IPS-18c (cell line): Measurements from ENCODE around the gene PHLDA3.

Source experiments
- H3K4me3 ChIP-seq: 2 replicates; pipeline ENCODE4 v1.7.0; 2013; ENCODE audit warnings: low read depth, mild to moderate bottlenecking, low read length, moderate library complexity; ENCODE audit not compliant: insufficient read depth
- H3K9me3 ChIP-seq: one replicate; pipeline ENCODE4 v1.6.1; 2013; ENCODE audit warnings: mild to moderate bottlenecking, low read length, moderate library complexity; ENCODE audit not compliant: control insufficient read depth, insufficient read depth

Gene PHLDA3

DNA sequence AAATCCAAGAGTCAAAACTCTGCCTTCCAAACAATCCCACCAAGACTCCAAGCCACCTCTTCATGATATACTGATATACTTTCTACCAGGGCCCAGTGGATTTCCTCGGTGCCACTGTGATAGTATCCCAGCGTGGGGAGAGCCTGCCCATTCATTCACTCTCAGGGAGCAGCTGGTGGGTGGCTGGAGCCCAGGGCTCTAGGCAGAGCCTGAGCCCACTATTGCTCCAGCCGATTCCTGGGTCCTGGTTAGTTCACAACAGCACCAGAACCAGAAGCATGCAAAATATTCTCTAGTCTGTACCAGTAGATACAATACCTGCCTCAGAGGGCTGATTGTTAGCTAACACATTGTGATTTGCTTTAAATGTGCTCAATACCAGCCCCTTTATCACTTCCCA is 37.1 kb upstream of the PHLDA3 start:
- 0 out of 2 replicates have a peak overlapping the region, but pooled peaks have one; percentile 34 for H3K4me3 ChIP-seq

DNA sequence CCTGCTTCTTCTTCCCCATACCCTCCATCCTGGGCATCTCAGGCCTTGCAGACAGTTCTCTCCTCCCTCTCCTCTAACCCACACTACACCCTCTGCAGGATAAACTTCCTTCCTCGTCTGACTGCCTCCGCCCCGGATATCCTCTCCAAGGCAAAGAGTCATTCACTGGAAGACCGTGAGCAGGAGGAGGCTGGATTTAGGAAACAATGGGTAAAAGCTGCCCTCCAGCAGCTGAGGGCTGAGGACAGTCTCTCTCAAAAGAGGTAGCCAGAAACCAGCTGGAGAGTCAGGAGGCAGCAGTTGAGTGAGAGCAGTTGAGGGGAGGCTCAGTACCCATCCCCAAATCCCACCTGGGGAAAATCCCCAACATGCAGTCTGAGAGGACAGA is 36.5 kb upstream of the PHLDA3 start:
- H3K4me3 ChIP-seq, result no peak overlapping the region
- no peaks in the 10 kb centered on the region for H3K9me3 ChIP-seq

More for the DNA sequence above, 37.1 kb upstream of the PHLDA3 start:
- no peaks in the 10 kb centered on the region for H3K9me3 ChIP-seq

DNA sequence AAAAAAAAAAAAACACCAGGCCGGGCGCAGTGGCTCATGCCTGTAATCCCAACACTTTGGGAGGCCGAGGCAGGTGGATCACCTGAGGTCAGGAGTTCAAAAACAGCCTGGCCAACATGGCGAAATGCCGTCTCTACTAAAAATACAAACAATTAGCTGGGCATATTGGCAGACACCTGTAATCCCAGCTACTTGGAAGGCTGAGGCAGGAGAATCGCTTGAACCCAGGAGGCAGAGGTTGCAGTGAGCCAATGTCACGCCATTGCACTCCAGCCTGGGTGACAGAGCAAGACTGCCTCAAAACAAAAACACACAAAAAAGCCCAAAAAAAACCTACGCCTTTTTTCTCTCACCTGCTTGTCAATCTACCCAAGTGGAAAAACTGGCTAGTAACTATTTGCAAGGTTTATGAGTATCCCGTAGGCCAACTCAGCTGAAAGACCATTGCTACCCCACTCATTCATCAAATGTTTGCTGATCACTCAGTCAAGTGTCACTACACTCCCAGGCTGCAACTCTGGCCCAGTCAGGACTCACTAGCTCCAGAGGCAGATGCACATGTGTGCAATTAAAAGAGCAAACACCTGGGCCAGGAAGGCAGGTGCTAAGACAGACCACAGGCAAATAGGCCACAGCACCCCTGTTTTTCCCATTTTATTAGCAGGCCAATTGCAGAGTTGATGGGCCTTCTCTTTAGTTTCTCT is 36.0 kb upstream of the PHLDA3 start:
- Histone ChIP-seq H3K9me3 (no peaks in the 10 kb centered on the region), H3K4me3 (no peak overlapping the region)

DNA sequence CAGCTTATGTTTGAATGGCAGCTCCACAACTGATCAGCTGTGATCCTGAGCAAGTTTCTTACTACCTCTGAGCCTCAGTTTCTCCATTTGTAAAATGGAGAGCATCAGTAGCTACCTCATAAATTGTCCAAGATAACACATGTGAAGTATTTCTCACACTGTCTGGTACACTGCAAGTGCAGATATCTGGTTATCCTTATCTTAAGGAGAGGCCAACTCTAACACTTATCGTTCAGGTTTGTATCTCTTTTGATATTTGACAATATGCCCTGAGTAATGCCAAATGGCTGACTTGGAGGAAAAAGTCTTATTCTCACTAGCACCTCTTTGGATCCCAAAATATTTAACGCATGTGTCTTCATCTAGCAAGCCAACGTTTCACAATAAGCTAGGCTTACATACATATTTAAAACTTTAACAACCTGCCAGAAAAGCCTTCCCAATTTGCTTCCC is 35.2 kb upstream of the PHLDA3 start:
- H3K4me3 ChIP-seq, result no peak overlapping the region
- H3K9me3 ChIP-seq, result no peaks in the 10 kb centered on the region

DNA sequence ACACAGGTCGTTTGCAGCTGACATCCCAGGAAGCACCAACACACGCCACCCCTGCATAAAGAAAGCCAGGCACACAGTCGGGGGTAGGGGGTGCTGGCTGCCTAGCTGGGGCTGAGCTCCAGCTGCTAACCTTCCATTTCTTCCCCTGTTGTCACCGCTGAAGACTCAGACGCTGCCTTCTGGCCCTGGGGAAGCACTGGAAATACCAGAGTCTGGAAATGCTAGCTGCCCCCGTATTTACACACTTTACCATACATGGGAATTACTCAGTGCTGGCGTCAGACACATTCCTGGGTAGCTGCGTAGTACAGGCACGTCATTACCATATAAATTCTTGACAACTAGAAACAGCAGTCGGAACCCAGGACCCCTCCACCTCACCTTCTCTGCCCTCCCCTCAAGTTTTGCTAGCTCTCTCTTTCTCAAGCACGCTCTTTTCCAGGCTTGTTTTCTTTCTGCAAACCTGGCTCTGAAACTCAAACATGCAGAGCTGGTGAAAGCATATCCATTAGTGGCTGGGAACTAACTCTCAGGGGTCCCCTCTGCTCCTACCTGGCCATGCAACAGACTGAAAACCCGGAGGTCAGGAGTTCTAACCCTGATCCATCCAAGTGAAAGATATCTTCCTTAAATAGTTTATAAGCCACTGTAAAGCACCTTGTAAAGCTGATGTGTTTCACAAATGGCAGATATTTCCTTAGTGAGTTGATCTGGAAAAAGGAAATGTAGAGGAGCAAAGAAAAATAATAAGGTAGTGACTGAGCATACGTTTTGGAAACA is 34.6 kb upstream of the PHLDA3 start:
- Histone ChIP-seq H3K4me3 (no peak overlapping the region), H3K9me3 (no peaks in the 10 kb centered on the region)

DNA sequence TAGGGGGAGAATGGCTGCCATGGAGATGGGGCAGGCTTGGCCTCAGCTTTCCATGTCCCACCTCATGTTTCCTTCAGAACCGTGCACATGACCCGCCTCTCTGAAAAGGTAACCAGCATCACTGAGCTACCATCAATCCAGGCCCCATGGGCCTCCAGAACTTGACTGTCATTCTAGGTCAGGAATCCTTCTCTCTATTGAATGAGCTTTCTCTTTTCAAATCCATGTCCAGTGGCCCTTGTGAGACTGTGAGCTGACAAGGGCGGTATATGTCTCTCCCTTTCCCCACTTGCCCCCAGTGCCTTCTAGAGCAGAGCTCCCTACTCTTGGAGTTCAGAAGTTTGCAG is 33.5 kb upstream of the PHLDA3 start:
- no peak overlapping the region for H3K4me3 ChIP-seq
- H3K9me3 ChIP-seq, result no peaks in the 10 kb centered on the region

DNA sequence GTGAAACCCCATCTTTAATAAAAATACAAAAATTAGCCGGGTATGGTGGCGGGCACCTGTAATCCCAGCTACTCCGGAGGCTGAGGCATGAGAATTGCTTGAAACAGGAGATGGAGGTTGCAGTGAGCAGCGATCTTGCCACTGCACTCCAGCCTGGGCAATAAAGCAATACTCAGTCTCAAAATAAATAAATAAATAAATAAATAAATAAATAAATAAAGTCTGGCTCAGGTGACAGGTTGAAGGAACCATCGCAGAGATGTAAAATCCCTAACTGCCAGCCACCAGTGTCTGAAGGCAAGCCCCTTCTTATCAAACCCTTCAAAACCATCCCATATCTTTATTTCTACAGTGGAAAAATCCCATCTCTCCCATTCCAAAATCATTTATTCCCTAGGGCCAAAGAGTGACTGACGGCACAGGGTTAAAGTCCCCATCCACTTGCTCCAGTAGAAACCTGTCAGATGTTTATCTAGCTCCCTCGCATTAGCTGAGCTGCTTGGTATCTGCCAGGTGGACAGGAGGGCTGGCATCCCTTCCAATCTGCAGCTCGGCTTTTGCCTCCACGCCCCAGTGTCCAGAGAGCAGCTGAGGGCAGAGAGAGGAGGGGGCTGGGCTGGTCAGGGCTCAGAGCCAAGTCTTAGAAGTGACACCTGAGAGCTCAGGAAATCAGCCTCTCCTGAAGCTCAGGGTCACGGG is 33.0 kb upstream of the PHLDA3 start:
- H3K4me3 ChIP-seq, result no peak overlapping the region
- H3K9me3 ChIP-seq, result no peaks in the 10 kb centered on the region

DNA sequence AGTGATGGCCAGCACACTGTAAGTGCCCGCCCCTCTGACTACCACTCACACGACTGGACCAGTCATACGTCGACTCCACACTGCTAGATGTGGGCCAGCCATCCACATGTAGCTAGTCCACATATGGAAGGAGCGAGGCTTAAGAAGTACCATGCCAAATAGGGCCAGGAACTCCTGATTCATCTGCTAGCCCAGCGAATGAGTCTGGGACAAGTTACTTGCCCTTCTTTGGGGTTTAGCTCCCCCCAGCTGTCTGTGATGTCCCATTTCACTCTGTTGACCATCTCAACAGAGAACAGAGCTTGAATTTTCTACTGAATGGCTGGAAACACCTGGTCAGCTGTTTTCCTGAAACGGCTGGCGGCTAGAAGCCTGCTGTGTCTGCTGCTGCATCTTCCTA is 32.2 kb upstream of the PHLDA3 start:
- Histone ChIP-seq H3K9me3 (no peaks in the 10 kb centered on the region), H3K4me3 (no peak overlapping the region)

DNA sequence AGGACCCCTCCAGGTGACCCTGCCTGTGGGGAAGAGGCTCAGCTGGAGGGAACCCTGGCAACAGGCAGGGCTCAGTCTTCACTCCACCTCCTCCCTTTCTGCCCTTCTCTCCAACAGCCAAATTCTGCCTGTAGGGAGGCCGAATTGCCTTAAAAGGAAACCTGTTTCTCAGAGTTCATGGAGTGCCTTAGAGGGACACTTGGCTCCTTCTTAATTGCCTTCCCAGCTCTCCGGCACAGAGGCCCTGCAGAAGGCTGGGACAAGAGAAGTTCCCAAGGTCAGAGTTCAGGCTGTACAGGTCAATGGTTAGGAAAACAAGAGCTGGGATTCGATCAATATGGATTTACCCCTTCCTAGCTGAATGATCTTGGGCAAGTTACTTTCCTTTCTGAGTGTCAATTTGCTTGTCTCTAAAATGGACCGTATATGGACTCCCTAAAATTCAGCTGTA is 31.7 kb upstream of the PHLDA3 start:
- no peaks in the 10 kb centered on the region for H3K9me3 ChIP-seq
- H3K4me3 ChIP-seq, result no peak overlapping the region

DNA sequence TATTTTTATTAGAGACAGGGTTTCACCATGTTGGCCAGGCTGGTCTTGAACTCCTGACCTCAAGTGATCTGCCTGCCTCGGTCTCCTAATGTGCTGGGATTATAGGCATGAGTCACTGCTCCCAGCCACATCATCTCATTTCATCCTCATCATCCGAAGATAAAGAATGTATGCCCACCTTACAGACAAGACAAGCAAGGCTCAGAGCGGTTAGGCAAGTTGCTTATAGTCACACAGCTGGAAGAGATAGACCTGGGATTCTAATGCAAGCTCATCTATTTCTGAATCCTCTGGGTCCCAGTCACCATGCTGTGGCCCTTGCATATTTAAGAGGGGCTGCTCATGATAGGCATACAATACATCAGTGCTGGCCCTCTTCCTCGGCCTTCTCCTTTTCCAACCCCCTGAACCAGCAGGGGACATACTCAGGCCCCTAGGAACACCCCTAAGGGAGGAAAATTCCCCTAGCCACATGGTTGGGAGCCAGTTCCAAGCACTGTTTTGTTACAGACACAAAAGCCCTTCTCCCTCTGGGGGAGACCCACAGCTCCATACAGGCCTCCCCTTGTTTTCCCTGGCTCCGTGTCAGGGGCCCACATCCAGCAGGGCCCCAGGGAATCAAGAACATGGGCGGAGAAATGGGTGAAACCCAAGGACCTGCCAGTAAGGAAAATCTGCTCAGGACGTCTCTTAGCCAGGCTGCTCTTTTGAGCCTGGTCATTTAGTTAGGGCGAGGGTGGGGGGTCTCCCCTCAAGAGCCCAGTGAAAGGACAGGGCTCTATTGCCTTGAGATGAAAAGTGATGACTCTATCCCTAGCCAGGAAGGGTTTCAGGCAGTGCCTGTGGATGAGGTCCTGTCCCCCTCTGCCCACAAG is 31.0 kb upstream of the PHLDA3 start:
- no peak overlapping the region for H3K4me3 ChIP-seq
- no peaks in the 10 kb centered on the region for H3K9me3 ChIP-seq

DNA sequence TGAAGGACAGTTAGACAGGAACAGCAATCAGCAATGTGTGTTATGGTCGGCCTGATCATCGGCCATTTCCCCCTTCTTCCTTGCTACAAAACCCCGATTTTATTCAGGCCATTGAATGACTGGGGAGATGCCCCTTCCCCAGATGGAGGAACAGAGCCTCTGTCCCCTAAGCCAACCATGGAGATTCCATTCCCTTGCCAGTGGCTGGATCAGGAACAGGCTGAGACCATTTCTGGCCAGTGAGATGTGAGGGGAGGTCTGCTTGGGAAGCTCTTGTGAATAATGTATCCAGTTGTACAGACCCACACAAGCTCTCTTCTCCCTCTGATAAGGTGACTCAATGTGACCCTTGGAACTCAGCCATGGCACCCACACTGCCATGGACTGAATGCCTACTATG is 30.2 kb upstream of the PHLDA3 start:
- no peak overlapping the region for H3K4me3 ChIP-seq
- H3K9me3 ChIP-seq, result no peaks in the 10 kb centered on the region

DNA sequence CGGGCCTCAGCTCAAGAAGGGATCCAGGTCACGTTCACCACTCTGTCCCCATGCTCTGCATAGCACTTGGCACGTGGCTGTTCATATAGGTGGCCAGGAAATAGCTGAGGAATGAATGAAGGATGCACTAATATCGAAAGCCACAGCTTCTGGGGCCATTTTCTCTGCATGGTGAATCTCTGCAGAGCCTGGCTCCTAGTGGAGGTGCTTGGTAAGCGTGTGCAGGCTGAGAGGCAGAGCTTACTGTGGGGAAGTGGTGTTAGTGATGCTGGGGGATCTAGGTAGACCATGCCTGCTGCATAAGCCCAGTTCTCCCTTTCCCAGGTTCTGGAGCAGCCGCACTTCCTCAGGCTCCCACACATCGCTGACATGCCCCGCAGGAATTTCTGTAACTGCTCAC is 29.6 kb upstream of the PHLDA3 start:
- Histone ChIP-seq H3K4me3 (no peak overlapping the region), H3K9me3 (no peaks in the 10 kb centered on the region)

DNA sequence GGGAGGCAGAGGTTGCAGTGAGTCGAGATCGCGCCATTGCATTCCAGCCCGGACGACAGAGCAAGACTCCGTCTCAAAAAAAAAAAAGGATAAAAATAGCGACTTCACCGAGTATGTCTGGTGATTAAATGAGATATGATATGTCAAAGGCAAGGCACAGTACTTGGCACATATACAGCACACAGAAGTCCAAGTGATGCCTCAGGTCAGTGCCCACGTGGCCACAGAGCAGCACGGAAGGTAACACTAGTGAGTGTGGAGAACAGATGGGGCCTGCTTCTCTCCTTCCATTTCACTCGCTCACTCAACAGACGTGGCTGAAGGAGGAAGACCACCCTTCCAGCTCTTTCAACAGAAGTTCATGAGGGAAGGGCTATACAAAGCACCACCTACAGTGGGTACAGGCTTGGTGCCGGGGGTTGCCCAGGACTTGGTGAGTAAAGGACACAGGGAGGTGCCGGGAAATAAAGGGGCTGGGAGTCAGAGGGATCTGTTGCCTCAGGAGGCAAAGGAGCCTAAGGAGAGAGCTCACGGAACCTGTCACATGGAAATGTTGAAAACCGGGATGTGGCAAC is 29.0 kb upstream of the PHLDA3 start:
- Histone ChIP-seq H3K9me3 (no peaks in the 10 kb centered on the region), H3K4me3 (no peak overlapping the region)

DNA sequence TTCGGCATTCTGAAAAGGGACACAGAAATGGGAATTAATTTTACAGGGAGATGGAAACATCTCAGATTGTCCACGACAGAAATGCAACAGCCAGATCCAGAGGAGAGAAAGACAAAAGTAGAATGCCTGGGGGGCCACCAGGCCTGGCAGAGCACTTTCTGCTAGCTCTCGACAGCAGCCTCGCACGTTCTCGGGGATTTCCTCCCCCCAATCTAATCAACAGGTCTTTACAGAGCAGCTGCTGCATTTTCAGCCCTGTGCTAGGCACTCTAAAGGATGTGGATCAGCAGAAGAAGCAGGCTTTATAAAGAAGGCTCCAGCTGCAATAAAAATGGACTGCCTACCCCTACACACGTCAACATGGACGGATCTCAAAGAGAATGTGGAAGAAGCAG is 27.3 kb upstream of the PHLDA3 start:
- H3K9me3 ChIP-seq, result no peaks in the 10 kb centered on the region
- H3K4me3 ChIP-seq, result no peak overlapping the region

DNA sequence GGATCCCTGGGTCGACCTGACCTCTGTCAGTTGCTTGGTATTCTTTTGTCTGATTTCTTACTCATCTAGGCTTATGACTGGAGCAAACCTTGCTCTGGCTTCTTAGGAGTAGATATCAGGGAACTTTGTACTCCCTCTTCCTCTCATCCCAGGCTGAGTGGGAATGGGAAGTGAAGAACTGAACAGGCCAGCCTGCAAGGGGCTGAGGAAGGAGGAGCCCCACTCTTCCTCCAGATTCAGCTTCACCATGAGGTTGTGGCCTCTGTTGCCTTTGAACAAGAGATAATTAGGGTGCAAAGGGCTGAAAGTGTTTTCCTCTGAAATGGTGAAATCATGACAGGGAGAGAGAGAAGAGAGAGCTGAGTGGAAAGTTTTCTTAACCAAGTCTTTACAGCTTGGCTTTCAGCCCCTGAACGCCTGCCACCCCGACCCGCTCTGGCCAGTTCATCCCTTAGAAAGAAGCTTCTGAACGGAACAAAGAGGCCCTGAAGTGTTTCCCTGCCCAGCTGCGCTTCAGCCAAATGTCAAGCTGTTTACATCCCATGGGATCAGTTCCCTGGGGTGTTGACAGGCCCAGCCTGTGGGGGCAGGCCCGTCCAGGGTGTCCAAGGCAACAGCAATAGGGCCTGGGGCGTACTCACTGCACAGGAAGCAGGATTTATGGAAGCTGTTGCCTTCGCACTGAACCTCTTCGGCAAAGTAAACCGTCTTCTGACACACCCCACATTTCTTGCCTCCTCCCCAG is 26.7 kb upstream of the PHLDA3 start:
- Histone ChIP-seq H3K9me3 (no peaks in the 10 kb centered on the region), H3K4me3 (no peak overlapping the region)
